ENCODE results near the gene DBH.

DNA sequence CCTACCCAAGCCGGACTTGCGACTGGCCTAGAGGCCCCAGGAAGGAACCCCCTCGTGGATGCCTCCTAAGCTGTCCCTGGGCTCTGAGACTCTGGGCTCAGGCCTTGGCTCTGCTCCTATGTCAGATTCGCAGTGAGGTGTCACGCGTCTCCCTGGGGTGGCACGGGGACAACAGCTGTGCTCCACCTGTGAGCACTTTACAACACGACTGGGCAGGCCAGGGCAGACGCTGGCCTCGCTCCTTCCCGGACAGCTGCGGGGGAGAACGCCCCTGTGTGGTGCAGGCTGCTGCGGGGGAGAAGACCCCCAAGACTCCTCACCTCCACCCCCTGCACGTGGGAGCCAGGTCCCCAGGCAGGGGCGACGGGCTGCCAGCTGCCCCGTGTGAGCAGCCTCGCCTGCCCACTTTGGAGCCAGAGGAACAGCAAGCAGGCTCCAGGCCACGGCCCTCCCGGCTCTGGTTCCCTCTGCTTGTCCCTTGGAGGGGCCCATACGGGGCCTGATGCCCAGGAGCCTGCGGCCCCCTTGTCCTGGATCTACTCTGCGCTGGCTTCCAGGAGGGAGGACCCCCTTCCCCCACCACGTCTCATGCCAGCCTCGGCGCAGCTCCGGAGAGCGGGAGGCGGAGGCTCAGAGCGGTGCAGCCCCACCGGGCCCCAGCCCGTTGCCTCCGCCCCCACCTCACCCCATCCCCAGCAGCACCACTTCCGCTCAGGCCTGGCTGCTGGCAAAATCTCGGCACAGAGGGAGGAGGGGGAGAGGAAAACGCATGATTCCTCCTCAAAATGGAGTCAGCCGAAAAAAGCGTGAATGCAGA is 66.0 kb downstream of the DBH start:
- TF ChIP-seq POLR2AphosphoS5 (IDR thresholded peaks at IDR 0.05; ENCODE audit: low read depth, low read length) (no peak), TAF1 (IDR thresholded peaks at IDR 0.05; ENCODE audit: borderline replicate concordance, insufficient read depth, low read length) (no peak)
